Peyer's patch (tissue), 4 donors: Measurements from ENCODE around the gene MRPL54. TPM values are rescaled to one million over a fixed set of nuclear protein-coding genes. Genes with fewer than 3 reads are reported as not detected.

Experiments
- DNase-seq, 3 donors: peaks; one replicate each; pipeline ENCODE4 v3.0.0-alpha.2; 2017 to 2019
- H3K27ac ChIP-seq, 4 donors: fragments of 200-600 bp; sonication (generic); one replicate each; pipeline ENCODE4 v1.5.1; 2016 to 2019
- H3K27me3 ChIP-seq, 2 donors: fragments of 200-600 bp; sonication (generic); one replicate each; pipeline ENCODE4 v1.5.1; 2019
- H3K36me3 ChIP-seq, 3 donors: fragments of 200-600 bp; sonication (generic); one replicate each; pipeline ENCODE4 v1.5.1; 2016 to 2019
- H3K4me1 ChIP-seq, 4 donors: fragments of 200-600 bp; sonication (generic); one replicate each; pipeline ENCODE4 v1.5.1; 2016 to 2019
- H3K4me3 ChIP-seq, 4 donors: fragments of 200-600 bp; sonication (generic); 1 replicate in 3 of 4; 2 replicates in 1 of 4; pipeline ENCODE4 v1.5.1; 2016 to 2019; ENCODE audit warnings: mild to moderate bottlenecking in 1 of 4
- H3K9me3 ChIP-seq, 4 donors: fragments of 200-600 bp; sonication (generic); one replicate each; pipeline ENCODE4 v1.5.1; 2016 to 2019; ENCODE audit warnings: mild to moderate bottlenecking in 1 of 4
- CTCF ChIP-seq, 6 experiments: fragments of 450-650 bp in 4 of 6; fragments of 200-600 bp in 2 of 6; sonication (generic) in 1 of 6; IDR thresholded peaks; one replicate each; pipeline ENCODE4 v1.5.1; 2017 to 2019; ENCODE audit warnings: antibody characterized with exemption in 6 of 6, mild to moderate bottlenecking in 3 of 6, moderate library complexity in 1 of 6
- POLR2A ChIP-seq, 2 donors: fragments of 450-650 bp; IDR thresholded peaks; one replicate each; pipeline ENCODE4 v1.5.1; 2017; ENCODE audit warnings: antibody characterized with exemption in 2 of 2, mild to moderate bottlenecking in 2 of 2, moderate library complexity in 2 of 2
- total RNA-seq, 4 donors: library from RNA; depleted of rRNA; stranded (reverse); fragments of >200 nt; gene quantifications; one replicate each; pipeline ENCODE4 v1.1.0, GENCODE V29; 2016

Gene MRPL54
- total RNA-seq, 4 donors from 2014 or later = 21.4 to 58.5 (median 47.2) TPM

- DNase-seq = no peak
- H3K9me3 ChIP-seq = no peaks in the 10 kb centered on the region
- no peak for TF ChIP-seq CTCF (IDR thresholded peaks at IDR 0.05)
- TF ChIP-seq POLR2A (IDR thresholded peaks at IDR 0.05) = no peak
- no peaks in the 10 kb centered on the region for H3K4me1 ChIP-seq
- H3K27me3 ChIP-seq = no peaks in the 10 kb centered on the region
- peaks cover 0 to 71% (median 0%) of the 10 kb centered on the region in 3 donors for H3K36me3 ChIP-seq
- H3K4me3 ChIP-seq = no peak overlapping the region
- H3K27ac ChIP-seq = no peak overlapping the region
Measured at GRCh38 chr19:3745363-3746045, 17.0 kb upstream of the MRPL54 start.

- no peak for TF ChIP-seq POLR2A (IDR thresholded peaks at IDR 0.05)
- TF ChIP-seq CTCF (IDR thresholded peaks at IDR 0.05) = no peak
- H3K27ac ChIP-seq = no peak overlapping the region
- no peak overlapping the region for H3K4me3 ChIP-seq
- H3K27me3 ChIP-seq = no peaks in the 10 kb centered on the region
- DNase-seq = no peak
- H3K9me3 ChIP-seq = no peaks in the 10 kb centered on the region
- peaks cover 0 to 72% (median 0%) of the 10 kb centered on the region in 3 donors for H3K36me3 ChIP-seq
- no peaks in the 10 kb centered on the region for H3K4me1 ChIP-seq
Measured at GRCh38 chr19:3746371-3747056, 16.0 kb upstream of the MRPL54 start.

DNA sequence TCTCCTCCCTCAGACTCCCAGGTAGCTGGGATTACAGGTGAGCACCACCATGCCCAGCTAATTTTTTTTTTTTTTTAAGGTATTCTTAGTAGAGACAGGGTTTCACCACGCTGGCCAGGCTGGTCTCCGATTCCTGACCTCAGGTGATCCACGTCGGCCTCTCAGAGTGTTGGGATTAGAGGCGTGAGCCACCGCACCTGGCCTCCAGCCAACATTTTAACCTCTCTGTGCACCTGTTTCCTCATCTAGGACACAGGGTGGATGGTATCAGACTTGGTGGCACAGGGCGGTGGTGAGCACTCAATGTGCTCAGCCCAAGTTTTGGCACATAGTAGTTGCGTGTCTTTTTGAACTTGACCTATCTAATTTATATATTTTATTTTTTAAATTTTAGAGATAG is 13.5 kb upstream of the MRPL54 start:
- Histone ChIP-seq H3K9me3 (no peaks in the 10 kb centered on the region), H3K27ac (no peak overlapping the region), H3K4me1 (no peaks in the 10 kb centered on the region), H3K27me3 (no peaks in the 10 kb centered on the region), H3K36me3 (peaks cover 0 to 79% (median 0%) of the 10 kb centered on the region in 3 donors), H3K4me3 (no peak overlapping the region)
- no peak for DNase-seq
- TF ChIP-seq CTCF (IDR thresholded peaks at IDR 0.05) (no peak), POLR2A (IDR thresholded peaks at IDR 0.05) (no peak)

GRCh38 chr19:3750211-3750610 is 12.3 kb upstream of the MRPL54 start:
- Histone ChIP-seq H3K4me1 (no peaks in the 10 kb centered on the region), H3K36me3 (peaks cover 0 to 81% (median 0%) of the 10 kb centered on the region in 3 donors), H3K27me3 (no peaks in the 10 kb centered on the region)

DNA sequence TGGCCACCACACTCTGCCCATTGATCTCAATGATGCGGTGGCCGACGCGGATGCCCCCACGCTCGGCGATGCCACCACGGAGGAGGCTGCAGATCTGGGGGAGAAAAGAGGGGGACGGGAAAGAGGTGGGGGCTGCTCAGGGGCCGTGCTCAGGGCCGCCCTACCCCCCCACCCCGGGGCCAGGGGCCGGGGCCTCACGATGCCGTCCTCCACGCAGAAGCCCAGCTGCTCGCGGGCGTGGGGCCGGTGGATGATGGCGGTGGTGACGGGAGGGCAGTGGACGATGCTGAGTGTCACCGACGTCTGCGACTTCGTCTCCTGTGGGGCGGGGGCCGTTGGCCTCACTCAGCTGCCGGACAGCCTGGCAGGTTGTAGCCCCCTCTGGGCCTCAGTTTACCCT is 11.2 kb upstream of the MRPL54 start:
- Histone ChIP-seq H3K9me3 (no peaks in the 10 kb centered on the region), H3K27me3 (no peaks in the 10 kb centered on the region), H3K4me1 (no peaks in the 10 kb centered on the region), H3K36me3 (peaks cover 0 to 72% (median 0%) of the 10 kb centered on the region in 3 donors), H3K27ac (no peak overlapping the region), H3K4me3 (no peak overlapping the region)
- no peak for TF ChIP-seq CTCF (IDR thresholded peaks at IDR 0.05)
- TF ChIP-seq POLR2A (IDR thresholded peaks at IDR 0.05) = no peak
- no peak for DNase-seq

More at GRCh38 chr19:3750211-3750610, 12.3 kb upstream of the MRPL54 start:
- no peak overlapping the region for H3K27ac ChIP-seq
- no peak overlapping the region for H3K4me3 ChIP-seq
- TF ChIP-seq POLR2A (IDR thresholded peaks at IDR 0.05) (no peak), CTCF (IDR thresholded peaks at IDR 0.05) (no peak)
- no peak for DNase-seq
- H3K9me3 ChIP-seq = no peaks in the 10 kb centered on the region
